Panc1 (cell line): ENCODE data around the gene ATG14. TPM values are rescaled to one million over a fixed set of nuclear protein-coding genes. Genes with fewer than 3 reads are reported as not detected.
A peak's percentile ranks its signal among the peaks of the same experiment; 100 is the strongest.

Source experiments
- ATAC-seq: fragments of 200-7000 bp; cut with Tn5 transposase; 2 replicates; pipeline ENCODE4 v1.9.1; 2020; ENCODE audit warnings: mild to moderate bottlenecking, moderate library complexity
- BruUV-seq: library from RNA; stranded (reverse); fragments of 400-500 nt; replicated peaks from 2 replicates; lab custom pipeline; 2021; lab: Mats Ljungman, UMichigan
- CTCF ChIA-PET: fragments of 300-600 bp; sonication (Branson Sonifier 250); formaldehyde crosslinking; loops from one replicate; lab custom pipeline; 2022; ENCODE audit warnings: antibody characterized with exemption; lab: Charles Lee
- POLR2A ChIA-PET: fragments of 300-600 bp; sonication (Branson Sonifier 250); formaldehyde crosslinking; loops from one replicate; lab custom pipeline; 2022; ENCODE audit warnings: antibody characterized with exemption; lab: Charles Lee
- DNase-seq: peaks from one replicate; pipeline ENCODE4 v3.0.0-alpha.2; 2010; ENCODE audit warnings: low read depth, low spot score
- H3K27ac ChIP-seq: 2 replicates; pipeline ENCODE4 v1.5.1; 2011; ENCODE audit warnings: mild to moderate bottlenecking, low read length, inconsistent platforms
- H3K27me3 ChIP-seq: fragments of 200-500 bp; sonication (Bioruptor generic); 2 replicates; pipeline ENCODE4 v1.6.0; 2014; ENCODE audit warnings: low read length, inconsistent platforms; ENCODE audit not compliant: control insufficient read depth, insufficient read depth
- H3K36me3 ChIP-seq: fragments of 200-500 bp; sonication (Bioruptor generic); 2 replicates; pipeline ENCODE4 v1.5.1; 2014; ENCODE audit warnings: inconsistent platforms, mild to moderate bottlenecking, low read length, moderate library complexity; ENCODE audit not compliant: control insufficient read depth, insufficient read depth
- H3K4me1 ChIP-seq: 2 replicates; pipeline ENCODE4 v1.5.1; 2011; ENCODE audit warnings: inconsistent platforms, mild to moderate bottlenecking, low read length, moderate library complexity; ENCODE audit not compliant: control insufficient read depth, insufficient read depth
- H3K4me3 ChIP-seq, 2 experiments: 2 replicates each; pipeline ENCODE4 v1.5.1; 2011 to 2012; ENCODE audit warnings: low read depth in 2 of 2, low read length in 2 of 2, mild to moderate bottlenecking in 2 of 2, inconsistent platforms in 1 of 2, moderate library complexity in 1 of 2
- H3K9me3 ChIP-seq: fragments of 200-500 bp; sonication (Bioruptor generic); 2 replicates; pipeline ENCODE4 v1.5.1; 2014; ENCODE audit warnings: low read depth, mild to moderate bottlenecking, inconsistent platforms, low read length, moderate library complexity; ENCODE audit not compliant: control insufficient read depth, insufficient read depth
- POLR2AphosphoS5 ChIP-seq: IDR thresholded peaks from 2 replicates; pipeline ENCODE4 v1.6.1; 2012; ENCODE audit warnings: mild to moderate bottlenecking, low read depth, low read length, moderate library complexity
- SIN3A ChIP-seq: IDR thresholded peaks from 2 replicates; pipeline ENCODE4 v1.6.1; 2012; ENCODE audit warnings: low read depth, mild to moderate bottlenecking, low read length, moderate library complexity, borderline replicate concordance; ENCODE audit not compliant: insufficient read depth
- TCF7L2 ChIP-seq: IDR thresholded peaks from 2 replicates; pipeline ENCODE4 v1.6.1; 2011; ENCODE audit warnings: mild to moderate bottlenecking, low read depth, low read length, inconsistent platforms
- in situ Hi-C: cut with HindIII; loops from 2 replicates; pipeline ENCODE4 v1.10.0; 2016; ENCODE audit warnings: low sequenced_read_pairs, low pct_unique_long_range_greater_than_20kb
- intact Hi-C: fragments of 100-400 bp; cut with micrococcal nuclease; formaldehyde crosslinking; loops from one replicate; pipeline ENCODE4 v1.10.0; 2022; ENCODE audit not compliant: unreplicated experiment
- total RNA-seq: library from RNA; stranded (reverse); gene quantifications from one replicate; pipeline ENCODE4 v1.2.1, GENCODE V29; 2021; ENCODE audit not compliant: unreplicated experiment
- TF ChIP-seq, protein P1 (sequence below): fragments of 450-650 bp; IDR thresholded peaks from 2 replicates; pipeline ENCODE4 v1.5.1; 2017; ENCODE audit warnings: mild to moderate bottlenecking
- TF ChIP-seq, protein P2 (sequence below), 2 experiments: IDR thresholded peaks; 2 replicates each; pipeline ENCODE4 v1.6.1; 2011 to 2012; ENCODE audit warnings: low read depth in 2 of 2, control low read depth in 1 of 2, low read length in 1 of 2, mild to moderate bottlenecking in 1 of 2, moderate library complexity in 1 of 2; ENCODE audit not compliant: insufficient read depth in 1 of 2

The ATG14 gene
- total RNA-seq, 1 experiment from 2014 or later, result 7.1 TPM

DNA sequence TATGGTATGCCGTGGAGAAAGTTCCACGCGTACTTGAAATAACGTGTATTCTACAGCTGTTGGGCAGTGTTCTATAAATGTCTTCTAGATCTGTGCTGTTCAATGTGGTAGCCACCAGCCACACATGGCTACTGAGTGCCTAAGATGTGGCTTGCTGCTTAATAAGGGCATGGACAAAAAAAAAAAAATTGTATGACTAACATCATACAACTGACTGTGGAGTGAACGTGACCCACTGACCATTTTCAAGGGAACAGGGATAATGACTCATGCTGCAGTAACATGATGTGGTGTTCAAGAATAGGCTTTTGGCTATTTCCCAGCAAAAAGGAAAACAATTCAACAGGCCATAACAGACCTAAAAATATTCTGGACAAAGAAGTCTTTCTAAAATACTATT is 13.0 kb downstream of the ATG14 start:
- intact Hi-C loops, result no loop called here
- in situ Hi-C loops, result no loop called here
- no peak overlapping the region for H3K4me3 ChIP-seq
- ChIA-PET CTCF (no interaction called here), POLR2A (no interaction called here)
- no peak for ATAC-seq
- no peaks in the 10 kb centered on the region for H3K27me3 ChIP-seq
- no peak overlapping the region for H3K27ac ChIP-seq
- H3K36me3 ChIP-seq, result peaks cover 2% of the 10 kb centered on the region; the same call in 1 of the 2 replicates
- H3K4me1 ChIP-seq, result no peaks in the 10 kb centered on the region
- BruUV-seq, result no TSS peak
- H3K9me3 ChIP-seq, result no peaks in the 10 kb centered on the region
- TF ChIP-seq, protein P1, sequence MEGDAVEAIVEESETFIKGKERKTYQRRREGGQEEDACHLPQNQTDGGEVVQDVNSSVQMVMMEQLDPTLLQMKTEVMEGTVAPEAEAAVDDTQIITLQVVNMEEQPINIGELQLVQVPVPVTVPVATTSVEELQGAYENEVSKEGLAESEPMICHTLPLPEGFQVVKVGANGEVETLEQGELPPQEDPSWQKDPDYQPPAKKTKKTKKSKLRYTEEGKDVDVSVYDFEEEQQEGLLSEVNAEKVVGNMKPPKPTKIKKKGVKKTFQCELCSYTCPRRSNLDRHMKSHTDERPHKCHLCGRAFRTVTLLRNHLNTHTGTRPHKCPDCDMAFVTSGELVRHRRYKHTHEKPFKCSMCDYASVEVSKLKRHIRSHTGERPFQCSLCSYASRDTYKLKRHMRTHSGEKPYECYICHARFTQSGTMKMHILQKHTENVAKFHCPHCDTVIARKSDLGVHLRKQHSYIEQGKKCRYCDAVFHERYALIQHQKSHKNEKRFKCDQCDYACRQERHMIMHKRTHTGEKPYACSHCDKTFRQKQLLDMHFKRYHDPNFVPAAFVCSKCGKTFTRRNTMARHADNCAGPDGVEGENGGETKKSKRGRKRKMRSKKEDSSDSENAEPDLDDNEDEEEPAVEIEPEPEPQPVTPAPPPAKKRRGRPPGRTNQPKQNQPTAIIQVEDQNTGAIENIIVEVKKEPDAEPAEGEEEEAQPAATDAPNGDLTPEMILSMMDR, result no peak
- TF ChIP-seq TCF7L2, result no peak
- TF ChIP-seq POLR2AphosphoS5, result no peak
- no peak for TF ChIP-seq SIN3A
- TF ChIP-seq, protein P2, sequence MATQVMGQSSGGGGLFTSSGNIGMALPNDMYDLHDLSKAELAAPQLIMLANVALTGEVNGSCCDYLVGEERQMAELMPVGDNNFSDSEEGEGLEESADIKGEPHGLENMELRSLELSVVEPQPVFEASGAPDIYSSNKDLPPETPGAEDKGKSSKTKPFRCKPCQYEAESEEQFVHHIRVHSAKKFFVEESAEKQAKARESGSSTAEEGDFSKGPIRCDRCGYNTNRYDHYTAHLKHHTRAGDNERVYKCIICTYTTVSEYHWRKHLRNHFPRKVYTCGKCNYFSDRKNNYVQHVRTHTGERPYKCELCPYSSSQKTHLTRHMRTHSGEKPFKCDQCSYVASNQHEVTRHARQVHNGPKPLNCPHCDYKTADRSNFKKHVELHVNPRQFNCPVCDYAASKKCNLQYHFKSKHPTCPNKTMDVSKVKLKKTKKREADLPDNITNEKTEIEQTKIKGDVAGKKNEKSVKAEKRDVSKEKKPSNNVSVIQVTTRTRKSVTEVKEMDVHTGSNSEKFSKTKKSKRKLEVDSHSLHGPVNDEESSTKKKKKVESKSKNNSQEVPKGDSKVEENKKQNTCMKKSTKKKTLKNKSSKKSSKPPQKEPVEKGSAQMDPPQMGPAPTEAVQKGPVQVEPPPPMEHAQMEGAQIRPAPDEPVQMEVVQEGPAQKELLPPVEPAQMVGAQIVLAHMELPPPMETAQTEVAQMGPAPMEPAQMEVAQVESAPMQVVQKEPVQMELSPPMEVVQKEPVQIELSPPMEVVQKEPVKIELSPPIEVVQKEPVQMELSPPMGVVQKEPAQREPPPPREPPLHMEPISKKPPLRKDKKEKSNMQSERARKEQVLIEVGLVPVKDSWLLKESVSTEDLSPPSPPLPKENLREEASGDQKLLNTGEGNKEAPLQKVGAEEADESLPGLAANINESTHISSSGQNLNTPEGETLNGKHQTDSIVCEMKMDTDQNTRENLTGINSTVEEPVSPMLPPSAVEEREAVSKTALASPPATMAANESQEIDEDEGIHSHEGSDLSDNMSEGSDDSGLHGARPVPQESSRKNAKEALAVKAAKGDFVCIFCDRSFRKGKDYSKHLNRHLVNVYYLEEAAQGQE (IDR thresholded peaks at IDR 0.05; ENCODE audit: insufficient read depth in 1 of 2, low read depth in 2 of 2, low read length in 1 of 2), result no peak
- peak; percentile 68 for DNase-seq

DNA sequence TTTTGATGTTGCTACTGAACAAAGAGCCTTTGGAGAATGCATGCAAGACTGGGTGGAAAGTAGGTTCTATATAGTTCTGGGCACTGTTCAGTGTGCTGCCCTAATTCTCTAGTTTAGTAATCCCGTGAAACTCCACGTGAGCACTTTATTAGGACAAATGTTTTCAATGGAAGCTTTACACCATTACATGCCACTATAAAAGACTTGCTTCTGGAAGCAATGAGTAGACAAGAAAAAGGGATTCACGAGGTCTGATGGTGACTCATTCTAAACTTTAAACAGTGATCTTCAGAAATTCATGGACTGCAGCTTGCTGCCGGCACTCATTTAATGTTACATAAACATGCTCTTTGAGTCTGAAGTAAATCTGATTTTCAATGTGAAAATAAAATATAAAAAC is 22.3 kb downstream of the ATG14 start:
- TF ChIP-seq SIN3A, result no peak
- no peak for TF ChIP-seq TCF7L2
- no peak for TF ChIP-seq POLR2AphosphoS5
- TF ChIP-seq, protein P2 (IDR thresholded peaks at IDR 0.05; ENCODE audit: insufficient read depth in 1 of 2, low read depth in 2 of 2, low read length in 1 of 2), result no peak
- TF ChIP-seq, protein P1, result no peak
- DNase-seq (no peak), ATAC-seq (no peak)
- CTCF ChIA-PET, result no interaction called here
- in situ Hi-C loops (no loop called here), intact Hi-C loops (no loop called here)
- H3K36me3 ChIP-seq, result no peaks in the 10 kb centered on the region; the same call in 1 of the 2 replicates
- no peaks in the 10 kb centered on the region for H3K27me3 ChIP-seq
- no peaks in the 10 kb centered on the region for H3K9me3 ChIP-seq
- H3K4me3 ChIP-seq, result no peak overlapping the region
- BruUV-seq, result no TSS peak
- H3K4me1 ChIP-seq, result no peaks in the 10 kb centered on the region
- no peak overlapping the region for H3K27ac ChIP-seq
- POLR2A ChIA-PET, result no interaction called here
